Stimulated activated naive CD8-positive, alpha-beta T cell treated with anti-CD3 and anti-CD28 coated beads, Interleukin-15, amount 100 ng/mL, for 72 hours (primary cell): Measurements from ENCODE around the gene CTXND2.
"Not testable (repeated sequence)": the region's sequence is repeated elsewhere in the genome, so short reads cannot be mapped to it uniquely, and the experiment has no call there.

Source experiments
- ATAC-seq: fragments of 150-1000 bp; cut with Tn5 transposase; 2 replicates; pipeline ENCODE4 v1.10.0; 2021; ENCODE audit warnings: mild to moderate bottlenecking, moderate library complexity
- DNase-seq, 2 donors: peaks; one replicate each; pipeline ENCODE4 v3.0.0; 2021 to 2022
- H3K27ac Mint-ChIP-seq, 2 donors: one replicate each; pipeline ENCODE4 v1.8.0; 2022; ENCODE audit warnings: mild to moderate bottlenecking in 2 of 2, mixed read lengths in 2 of 2, moderate library complexity in 2 of 2
- H3K27me3 Mint-ChIP-seq: one replicate; pipeline ENCODE4 v1.8.0; 2022; ENCODE audit warnings: mixed read lengths
- H3K4me1 Mint-ChIP-seq: one replicate; pipeline ENCODE4 v1.8.0; 2022; ENCODE audit warnings: mild to moderate bottlenecking, mixed read lengths
- H3K4me3 Mint-ChIP-seq, 2 donors: one replicate each; pipeline ENCODE4 v1.8.0; 2022; ENCODE audit warnings: mild to moderate bottlenecking in 2 of 2, mixed read lengths in 2 of 2, moderate library complexity in 1 of 2
- H3K9me3 Mint-ChIP-seq, 2 donors: one replicate each; pipeline ENCODE4 v1.8.0; 2022; ENCODE audit warnings: mixed read lengths in 2 of 2

Gene CTXND2

GRCh38 chr1:150875197-150876118 lies 11.5 kb upstream of the CTXND2 start:
- Mint-ChIP-seq H3K9me3 (no peaks in the 10 kb centered on the region), H3K27me3 (no peaks in the 10 kb centered on the region), H3K4me3 (peak overlapping the region; percentile 85 to 97), H3K27ac (peak overlapping the region; percentile 95 to 96), H3K4me1 (peaks cover 40% of the 10 kb centered on the region)
- ATAC-seq (no peak), DNase-seq (no peak)

GRCh38 chr1:150876119-150876454 lies 10.8 kb upstream of the CTXND2 start:
- ATAC-seq (peak; percentile 68), DNase-seq (no peak)
- H3K9me3 Mint-ChIP-seq: no peaks in the 10 kb centered on the region
- no peaks in the 10 kb centered on the region for H3K27me3 Mint-ChIP-seq
- H3K4me3 Mint-ChIP-seq: peak overlapping the region; percentile 85 to 97
- peak overlapping the region; percentile 95 to 96 for H3K27ac Mint-ChIP-seq
- peaks cover 43% of the 10 kb centered on the region for H3K4me1 Mint-ChIP-seq

GRCh38 chr1:150878931-150879330 lies 8.0 kb upstream of the CTXND2 start:
- not testable (repeated sequence) for DNase-seq, H3K27me3 Mint-ChIP-seq, H3K27ac Mint-ChIP-seq, H3K4me3 Mint-ChIP-seq, ATAC-seq, H3K9me3 Mint-ChIP-seq
- peaks cover 52% of the 10 kb centered on the region for H3K4me1 Mint-ChIP-seq

GRCh38 chr1:150881331-150882070 lies 5.4 kb upstream of the CTXND2 start:
- no peak overlapping the region for H3K27ac Mint-ChIP-seq
- H3K27me3 Mint-ChIP-seq: no peaks in the 10 kb centered on the region
- H3K4me1 Mint-ChIP-seq: peaks cover 39% of the 10 kb centered on the region
- DNase-seq: no peak
- no peak for ATAC-seq
- H3K9me3 Mint-ChIP-seq: no peaks in the 10 kb centered on the region
- no peak overlapping the region for H3K4me3 Mint-ChIP-seq

- not testable (repeated sequence) for H3K27me3 Mint-ChIP-seq, H3K9me3 Mint-ChIP-seq, H3K4me3 Mint-ChIP-seq, DNase-seq, ATAC-seq
- H3K4me1 Mint-ChIP-seq: peaks cover 41% of the 10 kb centered on the region
- H3K27ac Mint-ChIP-seq: peak overlapping the region in 1 of 2 donors; percentile 45
These were observed 3.8 kb upstream of the CTXND2 start for GRCh38 chr1:150883121-150883520.

GRCh38 chr1:150888727-150889126 lies 1.8 kb downstream of the CTXND2 start:
- H3K27me3 Mint-ChIP-seq: no peaks in the 10 kb centered on the region
- ATAC-seq (no peak), DNase-seq (no peak)
- H3K27ac Mint-ChIP-seq: no peak overlapping the region
- peaks cover 48% of the 10 kb centered on the region for H3K4me1 Mint-ChIP-seq
- H3K4me3 Mint-ChIP-seq: no peak overlapping the region
- H3K9me3 Mint-ChIP-seq: no peaks in the 10 kb centered on the region

GRCh38 chr1:150890033-150890416 lies 3.1 kb downstream of the CTXND2 start:
- ATAC-seq (peak; percentile 97), DNase-seq (no peak)
- H3K27ac Mint-ChIP-seq: peak overlapping the region; percentile 35 to 63
- no peaks in the 10 kb centered on the region for H3K9me3 Mint-ChIP-seq
- H3K27me3 Mint-ChIP-seq: no peaks in the 10 kb centered on the region
- peaks cover 43% of the 10 kb centered on the region for H3K4me1 Mint-ChIP-seq
- peak overlapping the region; percentile 46 to 70 for H3K4me3 Mint-ChIP-seq

- H3K9me3 Mint-ChIP-seq: no peaks in the 10 kb centered on the region
- ATAC-seq (no peak), DNase-seq (no peak)
- H3K4me1 Mint-ChIP-seq: peaks cover 43% of the 10 kb centered on the region
- H3K4me3 Mint-ChIP-seq: no peak overlapping the region
- H3K27me3 Mint-ChIP-seq: no peaks in the 10 kb centered on the region
- H3K27ac Mint-ChIP-seq: no peak overlapping the region
These were observed 6.5 kb downstream of the CTXND2 start for GRCh38 chr1:150893336-150893913.

- no peak for ATAC-seq
- DNase-seq: no peak
- no peak overlapping the region for H3K4me3 Mint-ChIP-seq
- H3K4me1 Mint-ChIP-seq: peaks cover 24% of the 10 kb centered on the region
- H3K9me3 Mint-ChIP-seq: no peaks in the 10 kb centered on the region
- no peaks in the 10 kb centered on the region for H3K27me3 Mint-ChIP-seq
- no peak overlapping the region for H3K27ac Mint-ChIP-seq
These were observed 8.7 kb downstream of the CTXND2 start for GRCh38 chr1:150895618-150896017.

- H3K4me1 Mint-ChIP-seq: peaks cover 10% of the 10 kb centered on the region
- not testable (repeated sequence) for ATAC-seq, DNase-seq, H3K9me3 Mint-ChIP-seq, H3K27ac Mint-ChIP-seq, H3K4me3 Mint-ChIP-seq, H3K27me3 Mint-ChIP-seq
These were observed 12.9 kb downstream of the CTXND2 start for GRCh38 chr1:150899795-150900194.

GRCh38 chr1:150902346-150902745 lies 15.4 kb downstream of the CTXND2 start:
- Mint-ChIP-seq H3K27ac (peak overlapping the region in 1 of 2 donors; percentile 55), H3K9me3 (no peaks in the 10 kb centered on the region), H3K27me3 (no peaks in the 10 kb centered on the region), H3K4me3 (no peak overlapping the region), H3K4me1 (peaks cover 11% of the 10 kb centered on the region)
- ATAC-seq (no peak), DNase-seq (no peak)

- no peaks in the 10 kb centered on the region for H3K27me3 Mint-ChIP-seq
- peaks cover 15% of the 10 kb centered on the region for H3K4me1 Mint-ChIP-seq
- H3K4me3 Mint-ChIP-seq: no peak overlapping the region
These were observed 15.8 kb downstream of the CTXND2 start for GRCh38 chr1:150902751-150903150.

GRCh38 chr1:150905301-150905700 lies 18.4 kb downstream of the CTXND2 start:
- H3K27ac Mint-ChIP-seq: no peak overlapping the region
- peaks cover 23% of the 10 kb centered on the region for H3K4me1 Mint-ChIP-seq
- no peaks in the 10 kb centered on the region for H3K9me3 Mint-ChIP-seq
- H3K4me3 Mint-ChIP-seq: no peak overlapping the region
- no peaks in the 10 kb centered on the region for H3K27me3 Mint-ChIP-seq
- no peak for ATAC-seq
- DNase-seq: no peak

More at GRCh38 chr1:150902751-150903150, 15.8 kb downstream of the CTXND2 start:
- Mint-ChIP-seq H3K27ac (no peak overlapping the region), H3K9me3 (no peaks in the 10 kb centered on the region)
- DNase-seq (no peak), ATAC-seq (no peak)

- no peaks in the 10 kb centered on the region for H3K27me3 Mint-ChIP-seq
- no peak overlapping the region for H3K4me3 Mint-ChIP-seq
- ATAC-seq (no peak), DNase-seq (no peak)
- no peaks in the 10 kb centered on the region for H3K9me3 Mint-ChIP-seq
- peaks cover 23% of the 10 kb centered on the region for H3K4me1 Mint-ChIP-seq
- no peak overlapping the region for H3K27ac Mint-ChIP-seq
These were observed 19.4 kb downstream of the CTXND2 start for GRCh38 chr1:150906329-150906728.

GRCh38 chr1:150906813-150907212 lies 19.9 kb downstream of the CTXND2 start:
- no peak for ATAC-seq
- DNase-seq: no peak
- H3K27me3 Mint-ChIP-seq: no peaks in the 10 kb centered on the region
- H3K4me3 Mint-ChIP-seq: no peak overlapping the region
- peaks cover 23% of the 10 kb centered on the region for H3K4me1 Mint-ChIP-seq
- no peak overlapping the region for H3K27ac Mint-ChIP-seq
- no peaks in the 10 kb centered on the region for H3K9me3 Mint-ChIP-seq
